HEK293 (cell line): ENCODE results near the gene HNRNPC.

Experiments used
- RBAK ChIP-seq: fragments of 450-650 bp; formaldehyde crosslinking; IDR thresholded peaks from 2 replicates; pipeline ENCODE4 v1.5.1; 2016; ENCODE audit warnings: missing biosample characterization, missing genetic modification characterization
- TCF7L2 ChIP-seq: IDR thresholded peaks from 2 replicates; pipeline ENCODE4 v1.6.1; 2011; ENCODE audit warnings: low read depth, mild to moderate bottlenecking, inconsistent platforms, low read length, moderate library complexity, borderline replicate concordance
- ZBTB8A ChIP-seq: fragments of 450-650 bp; formaldehyde crosslinking; IDR thresholded peaks from 2 replicates; pipeline ENCODE4 v1.5.1; 2016; ENCODE audit warnings: missing biosample characterization, missing genetic modification characterization
- ZNF16 ChIP-seq: fragments of 450-650 bp; formaldehyde crosslinking; IDR thresholded peaks from 2 replicates; pipeline ENCODE4 v1.5.1; 2016; ENCODE audit warnings: low read depth, missing biosample characterization, missing genetic modification characterization
- ZNF266 ChIP-seq: fragments of 450-650 bp; formaldehyde crosslinking; IDR thresholded peaks from 2 replicates; pipeline ENCODE4 v1.5.1; 2016; ENCODE audit warnings: missing biosample characterization, missing genetic modification characterization, low read depth
- ZNF335 ChIP-seq: fragments of 450-650 bp; formaldehyde crosslinking; conservative IDR thresholded peaks from 2 replicates; pipeline ENCODE4 v1.5.1; 2016; ENCODE audit warnings: missing biosample characterization, missing genetic modification characterization
- ZNF416 ChIP-seq: fragments of 450-650 bp; formaldehyde crosslinking; IDR thresholded peaks from 2 replicates; pipeline ENCODE4 v1.5.1; 2016; ENCODE audit warnings: missing biosample characterization, missing genetic modification characterization
- ZNF426 ChIP-seq: fragments of 450-650 bp; formaldehyde crosslinking; IDR thresholded peaks from 2 replicates; pipeline ENCODE4 v1.5.1; 2017; ENCODE audit warnings: missing biosample characterization, missing genetic modification characterization, mild to moderate bottlenecking, inconsistent platforms, moderate library complexity
- ZNF473 ChIP-seq: fragments of 450-650 bp; formaldehyde crosslinking; IDR thresholded peaks from 2 replicates; pipeline ENCODE4 v1.5.1; 2017; ENCODE audit warnings: missing biosample characterization, missing genetic modification characterization
- ZNF600 ChIP-seq: fragments of 450-650 bp; formaldehyde crosslinking; IDR thresholded peaks from 2 replicates; pipeline ENCODE4 v1.5.1; 2016; ENCODE audit warnings: missing biosample characterization, missing genetic modification characterization
- ZNF621 ChIP-seq: fragments of 450-650 bp; formaldehyde crosslinking; IDR thresholded peaks from 2 replicates; pipeline ENCODE4 v1.5.1; 2017; ENCODE audit warnings: missing biosample characterization, missing genetic modification characterization
- ZNF660 ChIP-seq: fragments of 450-650 bp; IDR thresholded peaks from 2 replicates; pipeline ENCODE4 v1.5.1; 2018; ENCODE audit warnings: missing biosample characterization, mild to moderate bottlenecking, missing genetic modification characterization
- ZNF677 ChIP-seq: fragments of 450-650 bp; IDR thresholded peaks from 2 replicates; pipeline ENCODE4 v1.5.0; 2018; ENCODE audit warnings: missing biosample characterization, mild to moderate bottlenecking, missing genetic modification characterization, moderate library complexity
- ZNF707 ChIP-seq: fragments of 450-650 bp; formaldehyde crosslinking; IDR thresholded peaks from 2 replicates; pipeline ENCODE4 v1.5.1; 2016; ENCODE audit warnings: missing biosample characterization, missing genetic modification characterization
- ZSCAN23 ChIP-seq: fragments of 450-650 bp; formaldehyde crosslinking; IDR thresholded peaks from 2 replicates; pipeline ENCODE4 v1.5.1; 2016; ENCODE audit warnings: missing biosample characterization, missing genetic modification characterization
- ZSCAN30 ChIP-seq: fragments of 450-650 bp; IDR thresholded peaks from 2 replicates; pipeline ENCODE4 v1.5.1; 2018; ENCODE audit warnings: missing biosample characterization, mild to moderate bottlenecking, missing genetic modification characterization, moderate library complexity
- TF ChIP-seq, protein P1 (sequence below): fragments of 450-650 bp; formaldehyde crosslinking; IDR thresholded peaks from 2 replicates; pipeline ENCODE4 v1.5.1; 2016; ENCODE audit warnings: missing biosample characterization, missing genetic modification characterization
- TF ChIP-seq, protein P2 (sequence below): fragments of 450-650 bp; formaldehyde crosslinking; IDR thresholded peaks from 2 replicates; pipeline ENCODE4 v1.5.1; 2016; ENCODE audit warnings: missing biosample characterization, missing genetic modification characterization
- TF ChIP-seq, protein P3 (sequence below): fragments of 450-650 bp; formaldehyde crosslinking; conservative IDR thresholded peaks from 2 replicates; pipeline ENCODE4 v1.5.1; 2016; ENCODE audit warnings: low read depth, missing biosample characterization, missing genetic modification characterization
- TF ChIP-seq, protein P4 (sequence below): fragments of 450-650 bp; formaldehyde crosslinking; IDR thresholded peaks from 2 replicates; pipeline ENCODE4 v1.5.1; 2016; ENCODE audit warnings: missing biosample characterization, missing genetic modification characterization
- TF ChIP-seq, protein P5 (sequence below): fragments of 450-650 bp; formaldehyde crosslinking; IDR thresholded peaks from 2 replicates; pipeline ENCODE4 v1.5.1; 2017; ENCODE audit warnings: missing biosample characterization, missing genetic modification characterization
- TF ChIP-seq, protein P6 (sequence below): fragments of 450-650 bp; formaldehyde crosslinking; IDR thresholded peaks from 2 replicates; pipeline ENCODE4 v1.5.1; 2016; ENCODE audit warnings: missing biosample characterization, missing genetic modification characterization
- TF ChIP-seq, protein P7 (sequence below): fragments of 450-650 bp; formaldehyde crosslinking; IDR thresholded peaks from 2 replicates; pipeline ENCODE4 v1.5.1; 2016; ENCODE audit warnings: missing biosample characterization, missing genetic modification characterization

Gene HNRNPC

DNA sequence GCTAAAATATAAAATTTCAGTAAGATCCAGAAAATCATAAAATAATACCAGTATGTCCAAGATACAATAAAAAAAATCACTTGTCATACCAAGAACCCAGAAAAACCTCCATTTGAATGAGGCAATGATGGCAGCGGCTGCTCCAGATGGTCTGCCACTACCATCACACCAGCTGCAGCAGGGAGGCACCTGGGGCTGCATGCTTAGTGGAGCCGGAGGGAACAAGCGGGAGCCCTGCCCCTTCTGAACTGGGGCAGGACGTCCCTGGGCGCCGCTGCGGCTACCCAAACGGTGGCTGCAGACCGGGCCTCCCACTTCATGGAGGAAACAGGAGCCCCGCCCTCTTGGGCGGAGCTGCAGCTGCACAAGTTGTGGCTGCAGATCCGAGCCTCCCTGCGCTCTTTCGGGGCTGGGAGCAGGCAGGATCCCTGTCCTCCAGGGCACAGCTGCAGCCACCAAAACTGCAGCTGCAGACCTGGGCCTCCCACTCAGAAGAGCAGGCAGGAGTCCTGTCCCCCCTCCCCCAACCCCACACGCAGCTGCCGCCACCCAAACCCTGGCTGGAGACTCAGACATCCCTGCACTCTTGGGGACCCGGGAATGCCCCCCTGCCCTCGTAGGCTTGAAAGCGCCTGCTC, 77.3 kb downstream of the HNRNPC start (continued):
- TF ChIP-seq, protein P1, sequence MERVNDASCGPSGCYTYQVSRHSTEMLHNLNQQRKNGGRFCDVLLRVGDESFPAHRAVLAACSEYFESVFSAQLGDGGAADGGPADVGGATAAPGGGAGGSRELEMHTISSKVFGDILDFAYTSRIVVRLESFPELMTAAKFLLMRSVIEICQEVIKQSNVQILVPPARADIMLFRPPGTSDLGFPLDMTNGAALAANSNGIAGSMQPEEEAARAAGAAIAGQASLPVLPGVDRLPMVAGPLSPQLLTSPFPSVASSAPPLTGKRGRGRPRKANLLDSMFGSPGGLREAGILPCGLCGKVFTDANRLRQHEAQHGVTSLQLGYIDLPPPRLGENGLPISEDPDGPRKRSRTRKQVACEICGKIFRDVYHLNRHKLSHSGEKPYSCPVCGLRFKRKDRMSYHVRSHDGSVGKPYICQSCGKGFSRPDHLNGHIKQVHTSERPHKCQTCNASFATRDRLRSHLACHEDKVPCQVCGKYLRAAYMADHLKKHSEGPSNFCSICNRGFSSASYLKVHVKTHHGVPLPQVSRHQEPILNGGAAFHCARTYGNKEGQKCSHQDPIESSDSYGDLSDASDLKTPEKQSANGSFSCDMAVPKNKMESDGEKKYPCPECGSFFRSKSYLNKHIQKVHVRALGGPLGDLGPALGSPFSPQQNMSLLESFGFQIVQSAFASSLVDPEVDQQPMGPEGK (tag by site-specific recombination), result peak; percentile 76
- TF ChIP-seq ZNF600 (tag by site-specific recombination) (peak; percentile 96), ZNF473 (tag by site-specific recombination) (no peak), ZNF266 (tag by site-specific recombination) (no peak), ZNF660 (tag by site-specific recombination) (no peak), ZBTB8A (tag by site-specific recombination) (peak; percentile 24; the same call in 1 of the 2 replicates), ZSCAN30 (peak; percentile 57; the same call in 1 of the 2 replicates), ZNF426 (tag by site-specific recombination) (no peak), ZNF16 (tag by site-specific recombination) (no peak), ZNF707 (no peak), ZNF621 (tag by site-specific recombination) (no peak), TCF7L2 (no peak), ZSCAN23 (tag by site-specific recombination) (no peak), ZNF416 (tag by site-specific recombination) (no peak), ZNF677 (tag by site-specific recombination) (no peak), RBAK (no peak), ZNF335 (tag by site-specific recombination) (peak; percentile 91)
- TF ChIP-seq, protein P2, sequence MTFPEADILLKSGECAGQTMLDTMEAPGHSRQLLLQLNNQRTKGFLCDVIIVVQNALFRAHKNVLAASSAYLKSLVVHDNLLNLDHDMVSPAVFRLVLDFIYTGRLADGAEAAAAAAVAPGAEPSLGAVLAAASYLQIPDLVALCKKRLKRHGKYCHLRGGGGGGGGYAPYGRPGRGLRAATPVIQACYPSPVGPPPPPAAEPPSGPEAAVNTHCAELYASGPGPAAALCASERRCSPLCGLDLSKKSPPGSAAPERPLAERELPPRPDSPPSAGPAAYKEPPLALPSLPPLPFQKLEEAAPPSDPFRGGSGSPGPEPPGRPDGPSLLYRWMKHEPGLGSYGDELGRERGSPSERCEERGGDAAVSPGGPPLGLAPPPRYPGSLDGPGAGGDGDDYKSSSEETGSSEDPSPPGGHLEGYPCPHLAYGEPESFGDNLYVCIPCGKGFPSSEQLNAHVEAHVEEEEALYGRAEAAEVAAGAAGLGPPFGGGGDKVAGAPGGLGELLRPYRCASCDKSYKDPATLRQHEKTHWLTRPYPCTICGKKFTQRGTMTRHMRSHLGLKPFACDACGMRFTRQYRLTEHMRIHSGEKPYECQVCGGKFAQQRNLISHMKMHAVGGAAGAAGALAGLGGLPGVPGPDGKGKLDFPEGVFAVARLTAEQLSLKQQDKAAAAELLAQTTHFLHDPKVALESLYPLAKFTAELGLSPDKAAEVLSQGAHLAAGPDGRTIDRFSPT (tag by site-specific recombination), result no peak
- TF ChIP-seq, protein P3, sequence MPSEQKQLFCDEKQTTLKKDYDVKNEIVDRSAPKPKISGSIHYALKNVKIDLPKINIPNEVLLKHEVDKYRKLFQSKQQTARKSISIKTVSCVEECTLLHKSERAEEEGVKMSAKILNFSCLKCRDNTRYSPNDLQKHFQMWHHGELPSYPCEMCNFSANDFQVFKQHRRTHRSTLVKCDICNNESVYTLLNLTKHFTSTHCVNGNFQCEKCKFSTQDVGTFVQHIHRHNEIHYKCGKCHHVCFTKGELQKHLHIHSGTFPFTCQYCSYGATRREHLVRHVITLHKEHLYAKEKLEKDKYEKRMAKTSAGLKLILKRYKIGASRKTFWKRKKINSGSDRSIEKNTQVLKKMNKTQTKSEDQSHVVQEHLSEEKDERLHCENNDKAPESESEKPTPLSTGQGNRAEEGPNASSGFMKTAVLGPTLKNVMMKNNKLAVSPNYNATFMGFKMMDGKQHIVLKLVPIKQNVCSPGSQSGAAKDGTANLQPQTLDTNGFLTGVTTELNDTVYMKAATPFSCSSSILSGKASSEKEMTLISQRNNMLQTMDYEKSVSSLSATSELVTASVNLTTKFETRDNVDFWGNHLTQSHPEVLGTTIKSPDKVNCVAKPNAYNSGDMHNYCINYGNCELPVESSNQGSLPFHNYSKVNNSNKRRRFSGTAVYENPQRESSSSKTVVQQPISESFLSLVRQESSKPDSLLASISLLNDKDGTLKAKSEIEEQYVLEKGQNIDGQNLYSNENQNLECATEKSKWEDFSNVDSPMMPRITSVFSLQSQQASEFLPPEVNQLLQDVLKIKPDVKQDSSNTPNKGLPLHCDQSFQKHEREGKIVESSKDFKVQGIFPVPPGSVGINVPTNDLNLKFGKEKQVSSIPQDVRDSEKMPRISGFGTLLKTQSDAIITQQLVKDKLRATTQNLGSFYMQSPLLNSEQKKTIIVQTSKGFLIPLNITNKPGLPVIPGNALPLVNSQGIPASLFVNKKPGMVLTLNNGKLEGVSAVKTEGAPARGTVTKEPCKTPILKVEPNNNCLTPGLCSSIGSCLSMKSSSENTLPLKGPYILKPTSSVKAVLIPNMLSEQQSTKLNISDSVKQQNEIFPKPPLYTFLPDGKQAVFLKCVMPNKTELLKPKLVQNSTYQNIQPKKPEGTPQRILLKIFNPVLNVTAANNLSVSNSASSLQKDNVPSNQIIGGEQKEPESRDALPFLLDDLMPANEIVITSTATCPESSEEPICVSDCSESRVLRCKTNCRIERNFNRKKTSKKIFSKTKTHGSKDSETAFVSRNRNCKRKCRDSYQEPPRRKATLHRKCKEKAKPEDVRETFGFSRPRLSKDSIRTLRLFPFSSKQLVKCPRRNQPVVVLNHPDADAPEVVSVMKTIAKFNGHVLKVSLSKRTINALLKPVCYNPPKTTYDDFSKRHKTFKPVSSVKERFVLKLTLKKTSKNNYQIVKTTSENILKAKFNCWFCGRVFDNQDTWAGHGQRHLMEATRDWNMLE (tag by site-specific recombination), result peak; percentile 35; the same call in 1 of the 2 replicates
- TF ChIP-seq, protein P4, sequence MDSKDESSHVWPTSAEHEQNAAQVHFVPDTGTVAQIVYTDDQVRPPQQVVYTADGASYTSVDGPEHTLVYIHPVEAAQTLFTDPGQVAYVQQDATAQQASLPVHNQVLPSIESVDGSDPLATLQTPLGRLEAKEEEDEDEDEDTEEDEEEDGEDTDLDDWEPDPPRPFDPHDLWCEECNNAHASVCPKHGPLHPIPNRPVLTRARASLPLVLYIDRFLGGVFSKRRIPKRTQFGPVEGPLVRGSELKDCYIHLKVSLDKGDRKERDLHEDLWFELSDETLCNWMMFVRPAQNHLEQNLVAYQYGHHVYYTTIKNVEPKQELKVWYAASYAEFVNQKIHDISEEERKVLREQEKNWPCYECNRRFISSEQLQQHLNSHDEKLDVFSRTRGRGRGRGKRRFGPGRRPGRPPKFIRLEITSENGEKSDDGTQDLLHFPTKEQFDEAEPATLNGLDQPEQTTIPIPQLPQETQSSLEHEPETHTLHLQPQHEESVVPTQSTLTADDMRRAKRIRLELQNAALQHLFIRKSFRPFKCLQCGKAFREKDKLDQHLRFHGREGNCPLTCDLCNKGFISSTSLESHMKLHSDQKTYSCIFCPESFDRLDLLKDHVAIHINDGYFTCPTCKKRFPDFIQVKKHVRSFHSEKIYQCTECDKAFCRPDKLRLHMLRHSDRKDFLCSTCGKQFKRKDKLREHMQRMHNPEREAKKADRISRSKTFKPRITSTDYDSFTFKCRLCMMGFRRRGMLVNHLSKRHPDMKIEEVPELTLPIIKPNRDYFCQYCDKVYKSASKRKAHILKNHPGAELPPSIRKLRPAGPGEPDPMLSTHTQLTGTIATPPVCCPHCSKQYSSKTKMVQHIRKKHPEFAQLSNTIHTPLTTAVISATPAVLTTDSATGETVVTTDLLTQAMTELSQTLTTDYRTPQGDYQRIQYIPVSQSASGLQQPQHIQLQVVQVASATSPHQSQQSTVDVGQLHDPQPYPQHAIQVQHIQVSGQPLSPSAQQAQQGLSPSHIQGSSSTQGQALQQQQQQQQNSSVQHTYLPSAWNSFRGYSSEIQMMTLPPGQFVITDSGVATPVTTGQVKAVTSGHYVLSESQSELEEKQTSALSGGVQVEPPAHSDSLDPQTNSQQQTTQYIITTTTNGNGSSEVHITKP (tag by site-specific recombination), result peak; percentile 90
- TF ChIP-seq, protein P5, sequence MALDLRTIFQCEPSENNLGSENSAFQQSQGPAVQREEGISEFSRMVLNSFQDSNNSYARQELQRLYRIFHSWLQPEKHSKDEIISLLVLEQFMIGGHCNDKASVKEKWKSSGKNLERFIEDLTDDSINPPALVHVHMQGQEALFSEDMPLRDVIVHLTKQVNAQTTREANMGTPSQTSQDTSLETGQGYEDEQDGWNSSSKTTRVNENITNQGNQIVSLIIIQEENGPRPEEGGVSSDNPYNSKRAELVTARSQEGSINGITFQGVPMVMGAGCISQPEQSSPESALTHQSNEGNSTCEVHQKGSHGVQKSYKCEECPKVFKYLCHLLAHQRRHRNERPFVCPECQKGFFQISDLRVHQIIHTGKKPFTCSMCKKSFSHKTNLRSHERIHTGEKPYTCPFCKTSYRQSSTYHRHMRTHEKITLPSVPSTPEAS (tag by site-specific recombination), result no peak
- TF ChIP-seq, protein P6, sequence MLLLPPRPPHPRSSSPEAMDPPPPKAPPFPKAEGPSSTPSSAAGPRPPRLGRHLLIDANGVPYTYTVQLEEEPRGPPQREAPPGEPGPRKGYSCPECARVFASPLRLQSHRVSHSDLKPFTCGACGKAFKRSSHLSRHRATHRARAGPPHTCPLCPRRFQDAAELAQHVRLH (tag by site-specific recombination), result peak; percentile 29; the same call in 1 of the 2 replicates
- TF ChIP-seq, protein P7, sequence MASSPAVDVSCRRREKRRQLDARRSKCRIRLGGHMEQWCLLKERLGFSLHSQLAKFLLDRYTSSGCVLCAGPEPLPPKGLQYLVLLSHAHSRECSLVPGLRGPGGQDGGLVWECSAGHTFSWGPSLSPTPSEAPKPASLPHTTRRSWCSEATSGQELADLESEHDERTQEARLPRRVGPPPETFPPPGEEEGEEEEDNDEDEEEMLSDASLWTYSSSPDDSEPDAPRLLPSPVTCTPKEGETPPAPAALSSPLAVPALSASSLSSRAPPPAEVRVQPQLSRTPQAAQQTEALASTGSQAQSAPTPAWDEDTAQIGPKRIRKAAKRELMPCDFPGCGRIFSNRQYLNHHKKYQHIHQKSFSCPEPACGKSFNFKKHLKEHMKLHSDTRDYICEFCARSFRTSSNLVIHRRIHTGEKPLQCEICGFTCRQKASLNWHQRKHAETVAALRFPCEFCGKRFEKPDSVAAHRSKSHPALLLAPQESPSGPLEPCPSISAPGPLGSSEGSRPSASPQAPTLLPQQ (tag by site-specific recombination), result peak; percentile 29; the same call in 1 of the 2 replicates
